ENCODE results near the gene GPC6. TPM values are rescaled to one million over a fixed set of nuclear protein-coding genes. Genes with fewer than 3 reads are reported as not detected.

GPC6 gene
- total RNA-seq, 1 donor = 77.8 TPM

DNA sequence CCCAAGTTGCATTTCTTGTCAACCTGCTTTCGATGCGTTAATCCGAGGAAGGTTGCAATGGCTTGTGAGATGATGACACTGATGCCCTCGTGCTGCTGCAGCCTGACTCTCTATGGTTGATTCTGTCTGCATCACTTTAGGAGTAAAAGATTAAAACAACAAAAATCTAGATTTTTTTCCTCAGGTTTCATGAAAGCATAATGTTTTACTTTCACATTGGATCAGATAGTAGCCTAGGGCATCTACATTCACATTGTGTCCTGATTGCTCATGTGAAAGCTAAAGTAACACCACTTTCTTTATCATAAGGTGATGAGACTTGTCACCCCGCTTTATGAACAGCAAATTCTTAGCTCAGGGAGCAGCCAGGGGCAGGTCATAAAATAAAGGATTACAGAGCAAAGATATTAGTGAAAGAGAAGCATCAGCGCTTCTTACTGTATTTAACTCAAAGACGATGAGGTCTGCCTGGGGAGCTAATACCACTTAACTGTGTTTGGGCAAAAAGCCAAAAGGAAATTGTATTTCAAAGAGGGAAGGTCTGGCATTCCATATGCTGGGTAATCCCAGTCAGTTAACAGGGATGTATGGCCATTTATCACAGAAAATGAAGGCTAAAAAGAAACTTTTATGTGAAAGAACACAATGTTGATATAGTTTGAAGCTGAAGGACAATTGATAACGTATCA is 270.5 kb downstream of the GPC6 start:
- Histone ChIP-seq H3K4me3 (ENCODE audit: insufficient read depth, low read length) (no peak overlapping the region), H3K27ac (ENCODE audit: low read depth, low read length) (no peak overlapping the region), H3K4me2 (ENCODE audit: insufficient read depth, low read length) (no peak overlapping the region), H2AFZ (ENCODE audit: low read length) (no peak overlapping the region), H4K20me1 (ENCODE audit: insufficient read depth, low read length) (no peaks in the 10 kb centered on the region), H3K9me3 (ENCODE audit: low read depth, low read length) (no peaks in the 10 kb centered on the region), H3K79me2 (ENCODE audit: insufficient read depth, low read length) (no peaks in the 10 kb centered on the region), H3K36me3 (ENCODE audit: insufficient read depth, low read length) (no peaks in the 10 kb centered on the region), H3K4me1 (ENCODE audit: insufficient read depth, low read length) (no peaks in the 10 kb centered on the region), H3K27me3 (ENCODE audit: insufficient read depth, low read length) (no peaks in the 10 kb centered on the region)
- TF ChIP-seq, protein P1, sequence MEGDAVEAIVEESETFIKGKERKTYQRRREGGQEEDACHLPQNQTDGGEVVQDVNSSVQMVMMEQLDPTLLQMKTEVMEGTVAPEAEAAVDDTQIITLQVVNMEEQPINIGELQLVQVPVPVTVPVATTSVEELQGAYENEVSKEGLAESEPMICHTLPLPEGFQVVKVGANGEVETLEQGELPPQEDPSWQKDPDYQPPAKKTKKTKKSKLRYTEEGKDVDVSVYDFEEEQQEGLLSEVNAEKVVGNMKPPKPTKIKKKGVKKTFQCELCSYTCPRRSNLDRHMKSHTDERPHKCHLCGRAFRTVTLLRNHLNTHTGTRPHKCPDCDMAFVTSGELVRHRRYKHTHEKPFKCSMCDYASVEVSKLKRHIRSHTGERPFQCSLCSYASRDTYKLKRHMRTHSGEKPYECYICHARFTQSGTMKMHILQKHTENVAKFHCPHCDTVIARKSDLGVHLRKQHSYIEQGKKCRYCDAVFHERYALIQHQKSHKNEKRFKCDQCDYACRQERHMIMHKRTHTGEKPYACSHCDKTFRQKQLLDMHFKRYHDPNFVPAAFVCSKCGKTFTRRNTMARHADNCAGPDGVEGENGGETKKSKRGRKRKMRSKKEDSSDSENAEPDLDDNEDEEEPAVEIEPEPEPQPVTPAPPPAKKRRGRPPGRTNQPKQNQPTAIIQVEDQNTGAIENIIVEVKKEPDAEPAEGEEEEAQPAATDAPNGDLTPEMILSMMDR (IDR thresholded peaks at IDR 0.05; ENCODE audit: extremely low read depth, low read depth, low read length) = no peak
- no peak for DNase-seq (ENCODE audit: insufficient read length, low spot score, missing footprints)

DNA sequence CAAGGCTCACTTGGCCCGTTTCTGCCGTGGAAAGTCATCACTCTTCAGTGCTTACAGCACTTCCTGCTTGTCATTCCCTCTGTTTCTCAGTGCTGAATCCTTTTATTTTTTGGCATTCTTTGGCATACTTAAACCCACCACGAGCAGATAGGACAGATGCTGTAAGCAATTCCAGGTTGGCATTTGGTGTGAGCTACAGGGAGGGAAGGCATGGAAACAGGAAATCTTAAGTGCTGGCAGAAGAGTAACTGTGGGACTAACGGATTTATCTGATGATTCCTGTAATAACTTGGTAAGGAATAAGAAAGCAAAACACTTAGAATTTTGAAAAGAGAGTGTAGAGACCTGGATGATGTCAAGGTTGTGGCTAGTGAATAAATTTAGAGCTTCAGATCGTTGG is 273.4 kb downstream of the GPC6 start:
- Histone ChIP-seq H3K79me2 (ENCODE audit: insufficient read depth, low read length) (no peaks in the 10 kb centered on the region), H3K9me3 (ENCODE audit: low read depth, low read length) (no peaks in the 10 kb centered on the region), H3K4me1 (ENCODE audit: insufficient read depth, low read length) (peaks cover 2% of the 10 kb centered on the region), H3K36me3 (ENCODE audit: insufficient read depth, low read length) (no peaks in the 10 kb centered on the region), H3K27me3 (ENCODE audit: insufficient read depth, low read length) (no peaks in the 10 kb centered on the region), H2AFZ (ENCODE audit: low read length) (peak overlapping the region; percentile 81), H3K4me2 (ENCODE audit: insufficient read depth, low read length) (peak overlapping the region; percentile 41), H4K20me1 (ENCODE audit: insufficient read depth, low read length) (no peaks in the 10 kb centered on the region), H3K27ac (ENCODE audit: low read depth, low read length) (no peak overlapping the region), H3K4me3 (ENCODE audit: insufficient read depth, low read length) (no peak overlapping the region)
- TF ChIP-seq, protein P1 (IDR thresholded peaks at IDR 0.05; ENCODE audit: extremely low read depth, low read depth, low read length) = no peak
- DNase-seq (ENCODE audit: insufficient read length, low spot score, missing footprints) = peak; percentile 58

DNA sequence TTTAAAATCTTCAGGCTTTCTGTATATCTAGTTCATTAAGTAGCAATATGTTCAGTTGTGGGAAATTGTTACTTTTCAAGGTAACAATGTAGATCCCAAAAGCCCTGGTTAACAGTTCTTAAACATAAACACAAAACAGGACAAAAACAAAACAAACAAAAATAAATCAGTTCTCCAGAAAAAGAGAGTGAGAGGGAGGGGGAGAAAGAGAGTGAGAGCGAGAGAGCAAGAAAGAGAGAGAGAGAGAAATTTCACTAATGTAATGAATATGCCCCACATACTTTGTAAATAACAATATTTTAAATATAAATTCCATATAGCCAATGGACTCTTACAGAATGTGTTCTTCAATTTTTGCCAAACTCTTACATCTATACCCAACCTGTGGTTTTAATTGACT is 275.5 kb downstream of the GPC6 start:
- Histone ChIP-seq H4K20me1 (ENCODE audit: insufficient read depth, low read length) (no peaks in the 10 kb centered on the region), H2AFZ (ENCODE audit: low read length) (no peak overlapping the region), H3K4me3 (ENCODE audit: insufficient read depth, low read length) (no peak overlapping the region), H3K4me1 (ENCODE audit: insufficient read depth, low read length) (peaks cover 5% of the 10 kb centered on the region), H3K27me3 (ENCODE audit: insufficient read depth, low read length) (no peaks in the 10 kb centered on the region), H3K4me2 (ENCODE audit: insufficient read depth, low read length) (no peak overlapping the region), H3K79me2 (ENCODE audit: insufficient read depth, low read length) (no peaks in the 10 kb centered on the region), H3K9me3 (ENCODE audit: low read depth, low read length) (no peaks in the 10 kb centered on the region), H3K36me3 (ENCODE audit: insufficient read depth, low read length) (no peaks in the 10 kb centered on the region), H3K27ac (ENCODE audit: low read depth, low read length) (no peak overlapping the region)
- DNase-seq (ENCODE audit: insufficient read length, low spot score, missing footprints) = no peak
- TF ChIP-seq, protein P1 (IDR thresholded peaks at IDR 0.05; ENCODE audit: extremely low read depth, low read depth, low read length) = no peak

DNA sequence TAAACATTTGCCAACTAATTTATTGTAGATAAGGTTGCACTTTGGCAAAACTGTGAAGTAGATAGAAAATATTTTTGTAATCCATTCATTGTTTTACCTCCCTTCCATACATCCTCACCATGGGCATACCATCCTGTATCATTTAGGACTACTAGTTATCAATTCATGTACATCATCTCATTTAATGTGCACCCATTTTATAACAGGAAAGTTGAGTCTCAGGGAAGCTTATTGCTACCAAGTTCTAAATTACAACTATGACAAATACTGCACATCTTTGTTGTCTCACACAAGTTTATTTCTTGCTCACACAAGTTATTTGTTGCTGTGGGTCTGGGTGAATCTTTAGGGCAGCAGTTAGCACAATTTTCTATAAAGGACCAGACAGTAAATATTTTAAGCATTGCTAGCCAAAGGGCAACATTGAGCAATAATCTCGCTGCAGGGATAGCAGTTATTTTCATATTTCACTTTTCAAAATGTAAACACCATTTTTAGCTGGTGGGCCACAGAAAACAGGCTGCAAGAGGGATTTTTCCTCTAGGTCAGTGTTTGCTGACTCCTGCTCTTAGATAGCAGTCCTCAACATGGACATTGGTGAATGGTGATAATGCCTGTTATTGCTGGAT is 276.5 kb downstream of the GPC6 start:
- no peaks in the 10 kb centered on the region for H3K36me3 ChIP-seq (ENCODE audit: insufficient read depth, low read length)
- no peaks in the 10 kb centered on the region for H3K79me2 ChIP-seq (ENCODE audit: insufficient read depth, low read length)
- TF ChIP-seq, protein P1 (IDR thresholded peaks at IDR 0.05; ENCODE audit: extremely low read depth, low read depth, low read length) = no peak
- DNase-seq (ENCODE audit: insufficient read length, low spot score, missing footprints) = no peak
- no peak overlapping the region for H3K27ac ChIP-seq (ENCODE audit: low read depth, low read length)
- no peak overlapping the region for H3K4me2 ChIP-seq (ENCODE audit: insufficient read depth, low read length)
- no peak overlapping the region for H2AFZ ChIP-seq (ENCODE audit: low read length)
- peaks cover 5% of the 10 kb centered on the region for H3K4me1 ChIP-seq (ENCODE audit: insufficient read depth, low read length)
- H4K20me1 ChIP-seq (ENCODE audit: insufficient read depth, low read length) = no peaks in the 10 kb centered on the region
- no peaks in the 10 kb centered on the region for H3K27me3 ChIP-seq (ENCODE audit: insufficient read depth, low read length)
- H3K4me3 ChIP-seq (ENCODE audit: insufficient read depth, low read length) = no peak overlapping the region
- H3K9me3 ChIP-seq (ENCODE audit: low read depth, low read length) = no peaks in the 10 kb centered on the region

Measured in osteoblast (primary cell).